Measurements from ENCODE around the gene FKBP8. TPM values are rescaled to one million over a fixed set of nuclear protein-coding genes. Genes with fewer than 3 reads are reported as not detected.

The FKBP8 gene
- total RNA-seq, 1 experiment from 2014 or later: 184 TPM

GRCh38 chr19:18502246-18502637, 41.1 kb downstream of the FKBP8 start:
- no peak for DNase-seq
- ChIA-PET POLR2A (no interaction called here), CTCF (interaction anchor here (0.6 kb wide), 1 partner anchor 86 kb away, joined by 3 read pairs; no protein-coding TSS in a partner anchor)
- Histone ChIP-seq H3K4me1 (peaks cover 28% of the 10 kb centered on the region), H3K4me3 (ENCODE audit: low read depth, low read length) (no peak overlapping the region), H3K27me3 (replicated peaks; ENCODE audit: control insufficient read depth, insufficient read depth, low read length) (no peaks in the 10 kb centered on the region), H3K36me3 (ENCODE audit: control insufficient read depth, insufficient read depth, low read length) (no peaks in the 10 kb centered on the region), H3K9me3 (no peaks in the 10 kb centered on the region)
- peaks cover 27% of the 10 kb centered on the region for H3K4me1 Mint-ChIP-seq (ENCODE audit: low read depth, unreplicated experiment)
- H3K27ac Mint-ChIP-seq (ENCODE audit: unreplicated experiment): no peak overlapping the region
- intact Hi-C loops (cut with micrococcal nuclease; ENCODE audit: unreplicated experiment): no loop called here
- no peaks in the 10 kb centered on the region for H3K9me3 Mint-ChIP-seq (ENCODE audit: unreplicated experiment)
- no peak overlapping the region for H3K4me3 Mint-ChIP-seq (ENCODE audit: unreplicated experiment)
- H3K36me3 Mint-ChIP-seq (ENCODE audit: insufficient read depth, unreplicated experiment): peaks cover 6% of the 10 kb centered on the region
- H3K27me3 Mint-ChIP-seq (ENCODE audit: insufficient read depth, unreplicated experiment): no peaks in the 10 kb centered on the region
- TF ChIP-seq CTCF (IDR thresholded peaks at IDR 0.05; ENCODE audit: insufficient read depth in 1 of 2, low read depth in 1 of 2, low read length in 1 of 2, severe bottlenecking in 1 of 2, unreplicated experiment in 1 of 2): no peak
- no TSS peak for BruUV-seq (replicated peaks)

GRCh38 chr19:18501832-18502231, 41.5 kb downstream of the FKBP8 start:
- intact Hi-C loops (cut with micrococcal nuclease; ENCODE audit: unreplicated experiment): no loop called here
- ChIA-PET POLR2A (no interaction called here), CTCF (interaction anchor here (0.6 kb wide), 1 partner anchor 86 kb away, joined by 3 read pairs; no protein-coding TSS in a partner anchor)
- BruUV-seq (replicated peaks): no TSS peak
- Mint-ChIP-seq H3K36me3 (ENCODE audit: insufficient read depth, unreplicated experiment) (peaks cover 6% of the 10 kb centered on the region), H3K9me3 (ENCODE audit: unreplicated experiment) (no peaks in the 10 kb centered on the region), H3K4me1 (ENCODE audit: low read depth, unreplicated experiment) (peaks cover 23% of the 10 kb centered on the region), H3K4me3 (ENCODE audit: unreplicated experiment) (no peak overlapping the region), H3K27me3 (ENCODE audit: insufficient read depth, unreplicated experiment) (no peaks in the 10 kb centered on the region), H3K27ac (ENCODE audit: unreplicated experiment) (no peak overlapping the region)
- Histone ChIP-seq H3K9me3 (no peaks in the 10 kb centered on the region), H3K4me3 (ENCODE audit: low read depth, low read length) (no peak overlapping the region), H3K4me1 (peaks cover 24% of the 10 kb centered on the region), H3K27me3 (replicated peaks; ENCODE audit: control insufficient read depth, insufficient read depth, low read length) (no peaks in the 10 kb centered on the region), H3K36me3 (ENCODE audit: control insufficient read depth, insufficient read depth, low read length) (no peaks in the 10 kb centered on the region)
- no peak for DNase-seq
- TF ChIP-seq CTCF (IDR thresholded peaks at IDR 0.05; ENCODE audit: insufficient read depth in 1 of 2, low read depth in 1 of 2, low read length in 1 of 2, severe bottlenecking in 1 of 2, unreplicated experiment in 1 of 2): no peak

- no peak overlapping the region for H3K4me3 ChIP-seq (ENCODE audit: low read depth, low read length)
- DNase-seq: no peak
- Mint-ChIP-seq H3K4me3 (ENCODE audit: unreplicated experiment) (no peak overlapping the region), H3K9me3 (ENCODE audit: unreplicated experiment) (no peaks in the 10 kb centered on the region), H3K4me1 (ENCODE audit: low read depth, unreplicated experiment) (peaks cover 18% of the 10 kb centered on the region), H3K36me3 (ENCODE audit: insufficient read depth, unreplicated experiment) (peaks cover 6% of the 10 kb centered on the region), H3K27me3 (ENCODE audit: insufficient read depth, unreplicated experiment) (no peaks in the 10 kb centered on the region), H3K27ac (ENCODE audit: unreplicated experiment) (no peak overlapping the region)
- peaks cover 19% of the 10 kb centered on the region for H3K4me1 ChIP-seq
- ChIA-PET CTCF (no interaction called here), POLR2A (no interaction called here)
- H3K36me3 ChIP-seq (ENCODE audit: control insufficient read depth, insufficient read depth, low read length): no peaks in the 10 kb centered on the region
- no peaks in the 10 kb centered on the region for H3K27me3 ChIP-seq (replicated peaks; ENCODE audit: control insufficient read depth, insufficient read depth, low read length)
- H3K9me3 ChIP-seq: no peaks in the 10 kb centered on the region
- intact Hi-C loops (cut with micrococcal nuclease; ENCODE audit: unreplicated experiment): no loop called here
- TF ChIP-seq CTCF (IDR thresholded peaks at IDR 0.05; ENCODE audit: insufficient read depth in 1 of 2, low read depth in 1 of 2, low read length in 1 of 2, severe bottlenecking in 1 of 2, unreplicated experiment in 1 of 2): no peak
- BruUV-seq (replicated peaks): no TSS peak
Observed at GRCh38 chr19:18501351-18501750, 42.0 kb downstream of the FKBP8 start.
